Subcutaneous abdominal adipose tissue (tissue), 5 donors: ENCODE data around the gene IL10RB.

Experiments
- H3K27ac ChIP-seq: one replicate; pipeline ENCODE4 v1.7.0; 2013; ENCODE audit warnings: low read depth, mild to moderate bottlenecking, inconsistent platforms, low read length, moderate library complexity
- H3K27me3 ChIP-seq, 5 donors: one replicate each; pipeline ENCODE4 v1.7.0; 2013; ENCODE audit warnings: low read length in 5 of 5, inconsistent platforms in 1 of 5; ENCODE audit not compliant: control insufficient read depth in 5 of 5, insufficient read depth in 4 of 5
- H3K36me3 ChIP-seq, 5 donors: one replicate each; pipeline ENCODE4 v1.7.0; 2013; ENCODE audit warnings: low read length in 5 of 5; ENCODE audit not compliant: control insufficient read depth in 5 of 5, insufficient read depth in 5 of 5
- H3K4me1 ChIP-seq, 5 donors: one replicate each; pipeline ENCODE4 v1.7.0; 2013; ENCODE audit warnings: low read length in 5 of 5, mild to moderate bottlenecking in 3 of 5, moderate library complexity in 1 of 5; ENCODE audit not compliant: control insufficient read depth in 5 of 5, insufficient read depth in 5 of 5
- H3K4me3 ChIP-seq, 5 donors: one replicate each; pipeline ENCODE4 v1.7.0; 2013; ENCODE audit warnings: low read length in 5 of 5, low read depth in 1 of 5
- H3K9ac ChIP-seq, 5 donors: one replicate each; pipeline ENCODE4 v1.7.0; 2013; ENCODE audit warnings: low read length in 5 of 5, mild to moderate bottlenecking in 4 of 5, moderate library complexity in 3 of 5
- H3K9me3 ChIP-seq, 5 donors: one replicate each; pipeline ENCODE4 v1.7.0; 2013; ENCODE audit warnings: low read length in 5 of 5; ENCODE audit not compliant: control insufficient read depth in 5 of 5
- donor health status: healthy.
- donor health status: healthy.
- donor health status: healthy.
- donor health status: healthy.
- donor health status: healthy.

The IL10RB gene

DNA sequence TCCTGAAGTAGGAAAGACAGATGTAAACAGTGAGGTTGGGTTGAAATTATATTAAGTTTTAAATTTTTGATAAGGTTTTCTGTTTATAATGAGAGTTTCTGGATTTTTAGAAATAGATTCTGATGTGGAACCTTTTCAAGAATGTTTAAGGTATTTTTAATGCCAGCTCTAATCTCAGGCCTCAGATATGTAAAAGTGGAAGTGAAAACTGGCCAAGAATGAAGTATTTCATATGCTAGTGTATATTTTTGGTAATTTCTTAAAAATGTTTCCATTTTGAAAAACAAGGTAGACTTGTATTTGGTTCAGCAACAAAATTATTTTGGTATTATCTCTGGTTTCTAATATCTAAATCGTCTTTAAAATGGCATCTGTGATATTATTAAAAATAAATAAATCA, 73.0 kb downstream of the IL10RB start:
- peaks cover 0 to 6% (median 0%) of the 10 kb centered on the region in 5 donors for H3K4me1 ChIP-seq
- H3K9ac ChIP-seq: no peak overlapping the region
- peaks cover 19 to 37% (median 26%) of the 10 kb centered on the region in 5 donors for H3K36me3 ChIP-seq
- H3K9me3 ChIP-seq: peaks cover 0 to 4% (median 0%) of the 10 kb centered on the region in 5 donors
- H3K4me3 ChIP-seq: no peak overlapping the region
- H3K27ac ChIP-seq: no peak overlapping the region
- H3K27me3 ChIP-seq: no peaks in the 10 kb centered on the region

GRCh38 chr21:33339918-33340317, 73.8 kb downstream of the IL10RB start:
- peaks cover 0 to under 1% (median 0%) of the 10 kb centered on the region in 5 donors for H3K9me3 ChIP-seq
- H3K4me3 ChIP-seq: no peak overlapping the region
- H3K4me1 ChIP-seq: peaks cover 0 to 6% (median 0%) of the 10 kb centered on the region in 5 donors
- no peak overlapping the region for H3K27ac ChIP-seq
- H3K36me3 ChIP-seq: peaks cover 20 to 39% (median 30%) of the 10 kb centered on the region in 5 donors
- no peak overlapping the region for H3K9ac ChIP-seq
- H3K27me3 ChIP-seq: no peaks in the 10 kb centered on the region

DNA sequence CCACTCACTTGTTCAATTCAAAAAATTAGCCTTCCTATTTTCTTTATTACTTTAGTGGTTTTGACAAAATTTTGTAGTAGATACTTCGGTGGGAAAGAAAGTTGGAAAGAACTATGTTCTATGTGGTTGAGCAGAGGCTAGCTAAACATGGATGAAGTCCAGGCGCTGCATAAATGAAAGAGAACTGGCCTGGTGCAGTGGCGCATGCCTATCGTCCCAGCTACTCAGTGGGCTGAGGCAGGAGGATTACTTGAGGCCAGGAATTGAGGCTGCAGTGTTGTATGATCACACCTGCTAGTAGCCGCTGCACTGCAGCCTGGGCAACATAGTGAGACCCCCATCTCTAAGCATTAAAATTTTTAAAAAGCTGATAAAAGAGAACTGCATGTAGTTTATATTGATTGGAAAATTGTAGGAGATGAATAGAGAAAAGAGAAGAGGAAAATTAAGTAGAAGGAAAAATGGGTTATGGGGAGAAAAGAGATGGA, 79.6 kb downstream of the IL10RB start:
- Histone ChIP-seq H3K27me3 (no peaks in the 10 kb centered on the region), H3K9me3 (no peaks in the 10 kb centered on the region), H3K36me3 (peaks cover 35 to 65% (median 42%) of the 10 kb centered on the region in 5 donors), H3K4me3 (no peak overlapping the region), H3K27ac (no peak overlapping the region), H3K9ac (no peak overlapping the region), H3K4me1 (peaks cover 0 to 7% (median 0%) of the 10 kb centered on the region in 5 donors)
